ENCODE measurements around the gene IDH3G.

IDH3G gene

GRCh38 chrX:153782313-153782712, 11.9 kb downstream of the IDH3G start:
- no peaks in the 10 kb centered on the region for H4K20me1 ChIP-seq (ENCODE audit: insufficient read depth, low read length)
- no peak overlapping the region for H3K27ac ChIP-seq (ENCODE audit: low read depth, low read length, poor library complexity, severe bottlenecking)
- H3K9ac ChIP-seq (ENCODE audit: low read length) = no peak overlapping the region
- H3K9me3 ChIP-seq (ENCODE audit: low read length) = no peaks in the 10 kb centered on the region
- no peaks in the 10 kb centered on the region for H3K9me2 ChIP-seq (ENCODE audit: low read depth, low read length)
- no peaks in the 10 kb centered on the region for H3K27me3 ChIP-seq (ENCODE audit: insufficient read depth, low read length)
- peaks cover 3% of the 10 kb centered on the region for H3K4me1 ChIP-seq (ENCODE audit: insufficient read depth, low read length, severe bottlenecking)
- H3K4me2 ChIP-seq (ENCODE audit: low read length) = no peak overlapping the region
- no peaks in the 10 kb centered on the region for H3F3A ChIP-seq (ENCODE audit: insufficient read depth, low read length)
- TF ChIP-seq CTCF (IDR thresholded peaks at IDR 0.05; ENCODE audit: low read length) = peak; percentile 13; the same call in 1 of the 2 replicates
- no peak for TF ChIP-seq EZH2 (IDR thresholded peaks at IDR 0.05; ENCODE audit: borderline replicate concordance, low read length)
- peaks cover 16% of the 10 kb centered on the region for H3K36me3 ChIP-seq (ENCODE audit: insufficient read depth, low read length)
- no peak overlapping the region for H3K4me3 ChIP-seq (ENCODE audit: low read depth, low read length, poor library complexity, severe bottlenecking)
- H3K79me2 ChIP-seq (ENCODE audit: insufficient read depth, low read length) = no peaks in the 10 kb centered on the region
- no peak overlapping the region for H2AFZ ChIP-seq (ENCODE audit: low read length)

GRCh38 chrX:153781428-153782047, 12.6 kb downstream of the IDH3G start:
- Histone ChIP-seq H3K27ac (ENCODE audit: low read depth, low read length, poor library complexity, severe bottlenecking) (no peak overlapping the region), H3K36me3 (ENCODE audit: insufficient read depth, low read length) (peaks cover 11% of the 10 kb centered on the region), H3K79me2 (ENCODE audit: insufficient read depth, low read length) (no peaks in the 10 kb centered on the region), H3K9ac (ENCODE audit: low read length) (no peak overlapping the region), H3K4me2 (ENCODE audit: low read length) (no peak overlapping the region), H2AFZ (ENCODE audit: low read length) (no peak overlapping the region), H3K27me3 (ENCODE audit: insufficient read depth, low read length) (no peaks in the 10 kb centered on the region), H3K9me3 (ENCODE audit: low read length) (no peaks in the 10 kb centered on the region), H3K4me3 (ENCODE audit: low read depth, low read length, poor library complexity, severe bottlenecking) (no peak overlapping the region), H4K20me1 (ENCODE audit: insufficient read depth, low read length) (no peaks in the 10 kb centered on the region), H3F3A (ENCODE audit: insufficient read depth, low read length) (no peaks in the 10 kb centered on the region), H3K9me2 (ENCODE audit: low read depth, low read length) (no peaks in the 10 kb centered on the region), H3K4me1 (ENCODE audit: insufficient read depth, low read length, severe bottlenecking) (peaks cover 3% of the 10 kb centered on the region)
- TF ChIP-seq EZH2 (IDR thresholded peaks at IDR 0.05; ENCODE audit: borderline replicate concordance, low read length) = no peak
- no peak for TF ChIP-seq CTCF (IDR thresholded peaks at IDR 0.05; ENCODE audit: low read length)

- Histone ChIP-seq H3F3A (ENCODE audit: insufficient read depth, low read length) (no peaks in the 10 kb centered on the region), H3K9me3 (ENCODE audit: low read length) (no peaks in the 10 kb centered on the region), H4K20me1 (ENCODE audit: insufficient read depth, low read length) (no peaks in the 10 kb centered on the region), H3K9me2 (ENCODE audit: low read depth, low read length) (no peaks in the 10 kb centered on the region), H3K4me3 (ENCODE audit: low read depth, low read length, poor library complexity, severe bottlenecking) (no peak within 1 kb of the TSS), H3K4me1 (ENCODE audit: insufficient read depth, low read length, severe bottlenecking) (peaks cover 3% of the 10 kb centered on the region), H2AFZ (ENCODE audit: low read length) (no peak within 1 kb of the TSS), H3K27me3 (ENCODE audit: insufficient read depth, low read length) (no peaks in the 10 kb centered on the region), H3K36me3 (ENCODE audit: insufficient read depth, low read length) (peaks cover 7% of the 10 kb centered on the region; the same call in 1 of the 2 replicates), H3K9ac (ENCODE audit: low read length) (no peak within 1 kb of the TSS), H3K27ac (ENCODE audit: low read depth, low read length, poor library complexity, severe bottlenecking) (no peak within 1 kb of the TSS), H3K4me2 (ENCODE audit: low read length) (no peak within 1 kb of the TSS), H3K79me2 (ENCODE audit: insufficient read depth, low read length) (no peaks in the 10 kb centered on the region)
- no peak for TF ChIP-seq EZH2 (IDR thresholded peaks at IDR 0.05; ENCODE audit: borderline replicate concordance, low read length)
- TF ChIP-seq CTCF (IDR thresholded peaks at IDR 0.05; ENCODE audit: low read length) = no peak
Measured at GRCh38 chrX:153780678-153781427, 13.3 kb downstream of the IDH3G start, which contains the start of gene SRPK3. TSS of gene SRPK3 (plus strand) at chrX:153781041. CDS start at chrX:153781087, 46 bp downstream.

Measured in OCI-LY1 (cell line).